ENCODE data around the gene SYK.

DNA sequence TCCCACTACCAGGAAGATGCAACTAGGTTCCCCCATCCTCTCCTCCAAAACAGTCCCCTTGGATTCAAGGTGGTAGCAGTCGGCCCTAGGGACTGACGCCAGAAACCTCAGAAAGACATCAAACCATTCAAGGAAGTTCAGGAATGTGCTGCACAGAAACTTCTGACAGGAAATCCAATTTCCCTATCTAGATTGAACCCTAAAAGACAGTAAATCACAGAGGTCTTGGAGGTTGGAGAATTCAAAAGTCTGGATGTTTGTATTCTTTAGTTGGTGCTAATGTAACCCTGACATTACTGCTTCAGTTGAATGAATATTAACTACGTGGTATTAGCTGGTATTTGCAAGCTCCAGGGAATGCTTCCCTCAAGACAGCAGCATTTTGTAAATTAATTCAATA lies 125.3 kb downstream of the SYK start:
- TF ChIP-seq EZH2 (IDR thresholded peaks at IDR 0.05; ENCODE audit: borderline replicate concordance, insufficient read depth, low read depth, low read length, poor library complexity, severe bottlenecking): no peak
- TF ChIP-seq CTCF (IDR thresholded peaks at IDR 0.05): no peak

Measured in B cell (primary cell).